ENCODE measurements around the gene CNTNAP2. TPM values are rescaled to one million over a fixed set of nuclear protein-coding genes. Genes with fewer than 3 reads are reported as not detected.
A peak's percentile ranks its signal among the peaks of the same experiment; 100 is the strongest.

CNTNAP2 gene
- total and polyA plus RNA-seq, 2 of the 13 experiments (the other 11 are each of a cell fraction or from before 2014, with no cell fraction given), result 0.40 to 0.42 TPM

GRCh38 chr7:148397985-148398384 lies 2281.4 kb downstream of the CNTNAP2 start (continued):
- no peak for TF ChIP-seq ZNF639 (CRISPR knock-in tag; conservative IDR thresholded peaks at IDR 0.05)
- no peak for TF ChIP-seq ATF4 (CRISPR knock-in tag; IDR thresholded peaks at IDR 0.05)
- no peak for TF ChIP-seq BCL6 (CRISPR knock-in tag; IDR thresholded peaks at IDR 0.05)
- no peak for TF ChIP-seq ZNF431 (CRISPR knock-in tag; IDR thresholded peaks at IDR 0.05; ENCODE audit: borderline replicate concordance, low read depth)

- POLR2A ChIA-PET, result no interaction called here
- no peaks in the 10 kb centered on the region for H3K27me3 ChIP-seq (ENCODE audit: control insufficient read depth in 1 of 2, insufficient read depth in 2 of 2, low read length in 2 of 2)
Observed at GRCh38 chr7:148398844-148399365, 2282.3 kb downstream of the CNTNAP2 start.

More at GRCh38 chr7:148398844-148399365, 2282.3 kb downstream of the CNTNAP2 start:
- DNase-seq (ENCODE audit: low spot score) (no peak), FAIRE-seq (no peak), ATAC-seq (no peak)
- Histone ChIP-seq H3K36me3 (replicated peaks in 1 of 2; ENCODE audit: control insufficient read depth in 1 of 2, insufficient read depth in 2 of 2, low read length in 2 of 2) (no peaks in the 10 kb centered on the region), H3K4me1 (ENCODE audit: insufficient read depth, low read length) (0 out of 2 replicates have a peak, but pooled peaks cover 6% of the 10 kb centered on the region), H3K4me3 (replicated peaks in 1 of 3; ENCODE audit: insufficient read depth in 1 of 3, low read depth in 2 of 3, low read length in 3 of 3) (no peak overlapping the region), H2AFZ (ENCODE audit: low read length) (no peak overlapping the region), H3K79me2 (ENCODE audit: insufficient read depth, low read length) (no peaks in the 10 kb centered on the region), H3K9me3 (ENCODE audit: low read length) (no peaks in the 10 kb centered on the region), H3K4me2 (ENCODE audit: low read depth, low read length) (no peak overlapping the region), H3K27ac (ENCODE audit: extremely low read length, insufficient read depth, low read length) (no peak overlapping the region), H3K9ac (ENCODE audit: insufficient read depth, low read depth, low read length) (no peak overlapping the region), H4K20me1 (ENCODE audit: insufficient read depth, low read length) (no peaks in the 10 kb centered on the region)
- 97% methylated on average over 7 of the region's 7 CpGs for WGBS (ENCODE audit: low lambda C conversion rate)
- in situ Hi-C loops (cut with HindIII; ENCODE audit: extremely low pct_ligation_motif_present, low pct_unique_long_range_greater_than_20kb), result no loop called here
- intact Hi-C loops (cut with micrococcal nuclease; ENCODE audit: unreplicated experiment), result no loop called here
- CTCF ChIA-PET (ENCODE audit: low intra/inter-chr PET ratio, low total read pairs), result no interaction called here
- BruUV-seq (replicated peaks), result no TSS peak
- TF ChIP-seq ZNF83 (CRISPR knock-in tag; IDR thresholded peaks at IDR 0.05; ENCODE audit: borderline replicate concordance), result no peak
- TF ChIP-seq ZNF33A (CRISPR knock-in tag; IDR thresholded peaks at IDR 0.05; ENCODE audit: borderline replicate concordance), result no peak
- no peak for TF ChIP-seq RAD21 (CRISPR knock-in tag; IDR thresholded peaks at IDR 0.05)
- no peak for TF ChIP-seq SAFB2 (CRISPR knock-in tag; IDR thresholded peaks at IDR 0.05; ENCODE audit: borderline replicate concordance, low read depth)
- TF ChIP-seq IRX3 (CRISPR knock-in tag; IDR thresholded peaks at IDR 0.05; ENCODE audit: borderline replicate concordance, low read depth), result no peak
- TF ChIP-seq MAFK (conservative IDR thresholded peaks at IDR 0.05 in 1 of 2, IDR thresholded peaks at IDR 0.05 in 1 of 2; ENCODE audit: low read length in 2 of 2), result peak in 1 of 2 experiments; percentile 19; a peak in 1 of 4 replicates
- TF ChIP-seq ZNF883 (CRISPR knock-in tag; IDR thresholded peaks at IDR 0.05; ENCODE audit: not compliant biosample characterization), result no peak
- TF ChIP-seq NFKB2 (CRISPR knock-in tag; IDR thresholded peaks at IDR 0.05; ENCODE audit: borderline replicate concordance), result no peak
